Activated CD8-positive, alpha-beta T cell treated with anti-CD3 and anti-CD28 coated beads for 36 hours (primary cell): ENCODE data around the gene MAP2K5. TPM values are rescaled to one million over a fixed set of nuclear protein-coding genes. Genes with fewer than 3 reads are reported as not detected.

Experiments
- ATAC-seq: fragments of 200-7000 bp; cut with Tn5 transposase; one replicate; pipeline ENCODE4 v1.10.0; 2021; ENCODE audit warnings: mild to moderate bottlenecking, moderate library complexity
- CTCF ChIA-PET: fragments of 350-600 bp; sonication (Branson Sonifier 250); formaldehyde crosslinking; loops from one replicate; lab custom pipeline; 2021; ENCODE audit warnings: antibody characterized with exemption; lab: Charles Lee
- POLR2A ChIA-PET: fragments of 350-600 bp; sonication (Branson Sonifier 250); formaldehyde crosslinking; loops from one replicate; lab custom pipeline; 2021; ENCODE audit warnings: antibody characterized with exemption; lab: Charles Lee
- DNase-seq: peaks from one replicate; pipeline ENCODE4 v3.0.0-alpha.2; 2020
- H3K27ac Mint-ChIP-seq: one replicate; pipeline ENCODE4 v1.8.0; 2021; ENCODE audit warnings: mild to moderate bottlenecking, mixed read lengths
- H3K27me3 Mint-ChIP-seq: one replicate; pipeline ENCODE4 v1.8.0; 2021; ENCODE audit warnings: mixed read lengths
- H3K36me3 Mint-ChIP-seq: one replicate; pipeline ENCODE4 v1.8.0; 2021; ENCODE audit warnings: low read depth, mixed read lengths
- H3K4me1 Mint-ChIP-seq: one replicate; pipeline ENCODE4 v1.8.0; 2021; ENCODE audit warnings: low read depth, mixed read lengths
- H3K4me3 Mint-ChIP-seq: one replicate; pipeline ENCODE4 v1.8.0; 2021; ENCODE audit warnings: mild to moderate bottlenecking, moderate library complexity, mixed read lengths
- H3K9me3 Mint-ChIP-seq: one replicate; pipeline ENCODE4 v1.8.0; 2021; ENCODE audit warnings: mixed read lengths
- intact Hi-C: fragments of 100-400 bp; cut with micrococcal nuclease; formaldehyde crosslinking; loops from one replicate; pipeline ENCODE4 v1.10.0; 2022
- total RNA-seq, 2 experiments: library from RNA; stranded (reverse); gene quantifications; one replicate each; pipeline ENCODE4 v1.2.3, GENCODE V29; 2021
- TF ChIP-seq, protein P1 (sequence below): fragments of 200-600 bp; IDR thresholded peaks from one replicate; pipeline ENCODE4 v1.8.0; 2022; ENCODE audit warnings: antibody characterized with exemption, mild to moderate bottlenecking

Gene MAP2K5
- total RNA-seq, 2 experiments from 2014 or later, result 19.0 to 21.1 TPM

DNA sequence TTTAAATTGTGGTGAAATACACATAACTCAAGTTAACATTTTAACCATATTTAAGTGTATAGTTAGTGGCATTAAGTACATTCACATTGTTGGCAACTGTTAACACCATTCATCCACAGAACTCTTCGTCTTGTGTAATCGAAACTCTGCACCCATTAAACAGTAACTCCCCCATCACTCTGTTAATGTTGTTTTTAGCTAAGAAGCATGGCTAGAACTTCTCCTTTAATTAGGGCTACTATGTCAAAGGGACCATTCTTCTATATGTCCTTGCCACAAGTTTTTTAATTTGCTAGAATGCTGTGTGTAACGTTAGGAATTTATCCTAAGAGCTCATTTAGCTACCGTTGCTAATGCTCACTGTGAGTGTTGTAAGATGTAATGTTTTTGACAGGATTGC, 60.6 kb downstream of the MAP2K5 start:
- DNase-seq, result no peak
- TF ChIP-seq, protein P1, sequence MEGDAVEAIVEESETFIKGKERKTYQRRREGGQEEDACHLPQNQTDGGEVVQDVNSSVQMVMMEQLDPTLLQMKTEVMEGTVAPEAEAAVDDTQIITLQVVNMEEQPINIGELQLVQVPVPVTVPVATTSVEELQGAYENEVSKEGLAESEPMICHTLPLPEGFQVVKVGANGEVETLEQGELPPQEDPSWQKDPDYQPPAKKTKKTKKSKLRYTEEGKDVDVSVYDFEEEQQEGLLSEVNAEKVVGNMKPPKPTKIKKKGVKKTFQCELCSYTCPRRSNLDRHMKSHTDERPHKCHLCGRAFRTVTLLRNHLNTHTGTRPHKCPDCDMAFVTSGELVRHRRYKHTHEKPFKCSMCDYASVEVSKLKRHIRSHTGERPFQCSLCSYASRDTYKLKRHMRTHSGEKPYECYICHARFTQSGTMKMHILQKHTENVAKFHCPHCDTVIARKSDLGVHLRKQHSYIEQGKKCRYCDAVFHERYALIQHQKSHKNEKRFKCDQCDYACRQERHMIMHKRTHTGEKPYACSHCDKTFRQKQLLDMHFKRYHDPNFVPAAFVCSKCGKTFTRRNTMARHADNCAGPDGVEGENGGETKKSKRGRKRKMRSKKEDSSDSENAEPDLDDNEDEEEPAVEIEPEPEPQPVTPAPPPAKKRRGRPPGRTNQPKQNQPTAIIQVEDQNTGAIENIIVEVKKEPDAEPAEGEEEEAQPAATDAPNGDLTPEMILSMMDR, result no peak
- intact Hi-C loops, result no loop called here
- POLR2A ChIA-PET, result interaction anchor here (1.0 kb wide), 1 partner anchor 232 kb away, joined by 3 read pairs; no protein-coding TSS in a partner anchor
- Mint-ChIP-seq H3K4me3 (no peak overlapping the region), H3K36me3 (peaks cover 7% of the 10 kb centered on the region), H3K9me3 (no peaks in the 10 kb centered on the region), H3K27me3 (no peaks in the 10 kb centered on the region), H3K27ac (no peak overlapping the region), H3K4me1 (no peaks in the 10 kb centered on the region)
- ATAC-seq, result no peak
- CTCF ChIA-PET, result no interaction called here

DNA sequence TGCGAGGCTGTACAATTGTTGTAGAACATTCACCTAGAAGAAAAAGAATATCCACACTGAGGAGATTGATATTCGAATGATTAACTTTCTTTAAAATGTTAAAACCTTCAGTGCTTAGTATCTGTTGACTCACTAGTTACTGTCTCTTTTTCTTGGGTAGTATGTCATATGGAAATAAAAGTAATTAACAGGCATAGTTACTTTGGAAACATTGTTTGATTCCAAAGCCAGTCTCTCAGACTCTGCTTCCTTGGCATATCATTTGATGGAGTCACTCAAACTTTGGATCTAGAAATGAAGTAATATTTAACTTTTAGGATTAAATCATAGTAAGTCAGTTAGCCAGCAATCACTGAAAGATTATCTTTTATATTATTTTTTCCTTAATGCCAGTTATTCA, 63.4 kb downstream of the MAP2K5 start:
- ATAC-seq, result no peak
- intact Hi-C loops, result no loop called here
- Mint-ChIP-seq H3K4me3 (no peak overlapping the region), H3K9me3 (no peaks in the 10 kb centered on the region), H3K36me3 (peaks cover 4% of the 10 kb centered on the region), H3K4me1 (no peaks in the 10 kb centered on the region), H3K27ac (no peak overlapping the region), H3K27me3 (no peaks in the 10 kb centered on the region)
- POLR2A ChIA-PET, result no interaction called here
- DNase-seq, result no peak
- CTCF ChIA-PET, result interaction anchor here (0.8 kb wide), 1 partner anchor 164 kb away, joined by 3 read pairs; no protein-coding TSS in a partner anchor
- TF ChIP-seq, protein P1, result no peak

DNA sequence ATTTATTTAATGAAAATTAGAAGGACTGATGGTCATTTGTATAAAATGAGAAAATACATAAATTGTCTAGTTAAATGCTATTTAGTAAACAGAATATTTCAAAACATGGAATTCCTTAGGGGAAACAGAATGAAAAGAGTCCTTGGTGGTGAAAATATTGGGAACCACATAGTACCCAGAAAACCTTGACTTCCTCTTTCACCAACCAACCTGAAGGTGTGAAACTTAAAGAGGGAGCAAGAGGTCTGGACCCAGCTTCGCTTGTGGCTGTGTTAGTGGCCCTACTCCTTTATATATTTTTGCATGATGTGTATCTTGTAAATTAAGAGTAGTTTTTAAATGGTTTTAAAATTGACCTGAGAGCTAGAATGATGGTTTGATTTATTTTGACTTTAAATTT, 64.2 kb downstream of the MAP2K5 start:
- ChIA-PET POLR2A (interaction anchor here (1.4 kb wide), 1 partner anchor 19 kb away, joined by 3 read pairs; no protein-coding TSS in a partner anchor), CTCF (interaction anchor here (0.8 kb wide), 1 partner anchor 163 kb away, joined by 3 read pairs; no protein-coding TSS in a partner anchor)
- H3K27ac Mint-ChIP-seq, result no peak overlapping the region
- DNase-seq, result no peak
- H3K36me3 Mint-ChIP-seq, result peaks cover 4% of the 10 kb centered on the region
- no peak for ATAC-seq
- no peaks in the 10 kb centered on the region for H3K4me1 Mint-ChIP-seq
- TF ChIP-seq, protein P1, result no peak
- no peak overlapping the region for H3K4me3 Mint-ChIP-seq
- intact Hi-C loops, result no loop called here
- no peaks in the 10 kb centered on the region for H3K9me3 Mint-ChIP-seq
- no peaks in the 10 kb centered on the region for H3K27me3 Mint-ChIP-seq

DNA sequence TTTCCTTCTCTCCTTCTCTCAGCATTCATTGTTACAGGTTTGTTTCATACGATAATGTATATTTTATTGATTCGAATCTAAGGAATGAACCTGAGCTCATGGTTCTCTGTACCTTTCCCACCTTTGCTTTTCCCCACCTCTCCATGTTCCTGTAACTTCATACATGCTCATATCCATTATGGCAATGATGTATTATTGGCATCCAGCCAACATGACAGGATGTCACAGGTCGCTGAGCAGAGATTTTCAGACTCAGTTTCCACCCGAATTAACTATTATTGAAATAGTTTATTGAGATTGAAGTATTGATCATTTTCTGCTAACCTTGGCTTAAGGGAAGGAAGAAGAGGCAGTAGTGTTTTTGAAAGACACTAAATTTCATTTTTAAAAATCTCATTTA, 64.8 kb downstream of the MAP2K5 start:
- intact Hi-C loops, result no loop called here
- H3K36me3 Mint-ChIP-seq, result peaks cover 2% of the 10 kb centered on the region
- CTCF ChIA-PET, result no interaction called here

DNA sequence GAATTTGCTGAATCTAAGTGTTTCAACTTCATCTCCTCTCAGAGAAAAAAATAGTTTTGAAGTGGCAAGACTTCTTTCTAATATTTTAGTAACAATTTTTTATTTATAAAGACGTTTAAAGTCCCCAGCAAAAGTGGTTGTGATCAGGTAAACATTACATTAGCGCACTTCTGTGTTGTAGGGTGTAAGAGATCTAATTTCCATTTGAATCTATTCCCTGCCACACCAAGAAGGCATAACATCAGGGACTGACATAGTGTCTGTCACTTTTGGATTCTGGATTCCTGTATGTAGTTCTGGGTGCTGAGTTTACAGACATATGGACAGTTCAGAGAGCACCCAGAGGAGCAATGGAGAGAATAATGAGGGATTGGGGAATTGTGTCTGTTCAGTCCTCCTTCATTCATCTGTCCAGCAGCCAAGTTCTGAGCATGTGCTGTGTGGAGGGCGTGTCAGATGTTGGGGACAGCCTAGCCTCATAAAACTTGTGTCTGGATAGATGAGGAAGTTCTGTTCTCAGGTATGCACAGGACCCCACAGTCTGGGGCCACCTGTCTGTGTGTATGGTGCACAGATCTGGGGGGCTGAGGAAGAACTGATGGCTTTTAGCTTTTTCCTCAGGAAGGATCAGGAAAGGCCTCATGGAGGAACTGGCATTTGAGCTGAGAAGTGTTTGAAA, 65.6 kb downstream of the MAP2K5 start:
- ATAC-seq (no peak), DNase-seq (no peak)
- no peaks in the 10 kb centered on the region for H3K4me1 Mint-ChIP-seq
- H3K36me3 Mint-ChIP-seq, result peaks cover 2% of the 10 kb centered on the region
- H3K4me3 Mint-ChIP-seq, result no peak overlapping the region
- POLR2A ChIA-PET, result no interaction called here
- no peaks in the 10 kb centered on the region for H3K27me3 Mint-ChIP-seq
- TF ChIP-seq, protein P1, result no peak
- no peaks in the 10 kb centered on the region for H3K9me3 Mint-ChIP-seq
- intact Hi-C loops, result no loop called here
- CTCF ChIA-PET, result no interaction called here
- H3K27ac Mint-ChIP-seq, result no peak overlapping the region

More for the DNA sequence above, 64.8 kb downstream of the MAP2K5 start:
- H3K27ac Mint-ChIP-seq, result no peak overlapping the region
- TF ChIP-seq, protein P1, result no peak
- DNase-seq (no peak), ATAC-seq (no peak)
- POLR2A ChIA-PET, result interaction anchor here (1.4 kb wide), 1 partner anchor 19 kb away, joined by 3 read pairs; no protein-coding TSS in a partner anchor
- no peaks in the 10 kb centered on the region for H3K9me3 Mint-ChIP-seq
- no peaks in the 10 kb centered on the region for H3K4me1 Mint-ChIP-seq
- no peak overlapping the region for H3K4me3 Mint-ChIP-seq
- H3K27me3 Mint-ChIP-seq, result no peaks in the 10 kb centered on the region
